Ishikawa (cell line): ENCODE measurements around the gene TXNRD1.

Experiments
- CEBPB ChIP-seq: IDR thresholded peaks from 2 replicates; pipeline ENCODE4 v1.6.1; 2012
- TAF1 ChIP-seq: IDR thresholded peaks from 2 replicates; pipeline ENCODE4 v1.6.1; 2012; ENCODE audit warnings: low read depth, mild to moderate bottlenecking
- TEAD4 ChIP-seq: IDR thresholded peaks from 2 replicates; pipeline ENCODE4 v1.6.1; 2012

- TF ChIP-seq TEAD4 (no peak), TAF1 (no peak), CEBPB (no peak)
Measured at GRCh38 chr12:104306376-104306775, 90.8 kb downstream of the TXNRD1 start.
